Testis (tissue), 2 donors: ENCODE data around the gene GALR1.

Experiments used
- CTCF ChIP-seq, 3 experiments: fragments of 450-650 bp in 2 of 3; fragments of 200-600 bp in 1 of 3; sonication (generic) in 1 of 3; IDR thresholded peaks; one replicate each; pipeline ENCODE4 v1.5.1; 2016 to 2019; ENCODE audit warnings: antibody characterized with exemption in 3 of 3, mild to moderate bottlenecking in 2 of 3, moderate library complexity in 1 of 3
- POLR2A ChIP-seq: fragments of 450-650 bp; IDR thresholded peaks from one replicate; pipeline ENCODE4 v1.6.1; 2017; ENCODE audit warnings: antibody characterized with exemption, mild to moderate bottlenecking, moderate library complexity

- TF ChIP-seq POLR2A (no peak), CTCF (IDR thresholded peaks at IDR 0.05) (no peak)
These were observed 67.0 kb downstream of the GALR1 start for GRCh38 chr18:77316641-77317040.
